WTC11 (cell line): ENCODE data around the gene VIPR2. TPM values are rescaled to one million over a fixed set of nuclear protein-coding genes. Genes with fewer than 3 reads are reported as not detected.
"Not testable (repeated sequence)": the region's sequence is repeated elsewhere in the genome, so short reads cannot be mapped to it uniquely, and the experiment has no call there.

ENCODE experiments used
- ATAC-seq: fragments of 200-7000 bp; cut with Tn5 transposase; 2 replicates; pipeline ENCODE4 v1.10.0; 2021; ENCODE audit warnings: mild to moderate bottlenecking, moderate library complexity
- CTCF ChIA-PET: fragments of 300-600 bp; sonication (Branson Sonifier 250); formaldehyde crosslinking; loops from one replicate; lab custom pipeline; 2021; ENCODE audit warnings: antibody characterized with exemption; lab: Charles Lee
- POLR2A ChIA-PET: fragments of 350-600 bp; sonication (Branson Sonifier 250); formaldehyde crosslinking; loops from one replicate; lab custom pipeline; 2021; ENCODE audit warnings: antibody characterized with exemption; lab: Charles Lee
- DNase-seq: peaks from one replicate; pipeline ENCODE4 v3.0.0; 2021; ENCODE audit warnings: low spot score
- H3K27ac Mint-ChIP-seq: 2 replicates; pipeline ENCODE4 v1.8.0; 2021; ENCODE audit warnings: mixed read lengths
- H3K27me3 Mint-ChIP-seq: 2 replicates; pipeline ENCODE4 v1.8.0; 2021; ENCODE audit warnings: low read depth, mild to moderate bottlenecking, moderate library complexity, mixed read lengths
- H3K36me3 Mint-ChIP-seq: 2 replicates; pipeline ENCODE4 v1.8.0; 2021; ENCODE audit warnings: mixed read lengths
- H3K4me1 Mint-ChIP-seq: 2 replicates; pipeline ENCODE4 v1.8.0; 2022; ENCODE audit warnings: mixed read lengths
- H3K4me3 Mint-ChIP-seq: 2 replicates; pipeline ENCODE4 v1.8.0; 2021; ENCODE audit warnings: mild to moderate bottlenecking, moderate library complexity, mixed read lengths
- H3K9me3 Mint-ChIP-seq: 2 replicates; pipeline ENCODE4 v1.8.0; 2021; ENCODE audit warnings: mixed read lengths
- CBFB ChIP-seq: sonication (generic); formaldehyde crosslinking; IDR thresholded peaks from 2 replicates; pipeline ENCODE4 v1.8.1; 2022; ENCODE audit warnings: mild to moderate bottlenecking, low read depth, missing genetic modification reagents
- FOXP1 ChIP-seq: sonication (generic); formaldehyde crosslinking; IDR thresholded peaks from 2 replicates; pipeline ENCODE4 v1.8.0; 2022; ENCODE audit warnings: missing genetic modification reagents, mild to moderate bottlenecking, moderate library complexity, borderline replicate concordance
- GABPB1 ChIP-seq: sonication (generic); formaldehyde crosslinking; IDR thresholded peaks from 2 replicates; pipeline ENCODE4 v1.8.1; 2023; ENCODE audit warnings: mild to moderate bottlenecking, missing genetic modification reagents
- JAZF1 ChIP-seq: fragments of 250-450 bp; sonication (Bioruptor Pico); IDR thresholded peaks from 2 replicates; pipeline ENCODE4 v1.9.0; 2021; ENCODE audit warnings: moderate library complexity, mild to moderate bottlenecking, inconsistent platforms
- NR1H2 ChIP-seq: sonication (generic); formaldehyde crosslinking; IDR thresholded peaks from 2 replicates; pipeline ENCODE4 v1.9.0; 2021; ENCODE audit warnings: mild to moderate bottlenecking, moderate library complexity, missing genetic modification reagents
- RORB ChIP-seq: fragments of 250-450 bp; sonication (Bioruptor Pico); IDR thresholded peaks from 2 replicates; pipeline ENCODE4 v1.9.0; 2021; ENCODE audit warnings: mild to moderate bottlenecking
- ZNF138 ChIP-seq: sonication (generic); formaldehyde crosslinking; conservative IDR thresholded peaks from 2 replicates; pipeline ENCODE4 v1.8.1; 2022; ENCODE audit warnings: mild to moderate bottlenecking, moderate library complexity, missing genetic modification reagents
- ZNF423 ChIP-seq: fragments of 250-450 bp; sonication (Bioruptor Pico); IDR thresholded peaks from 2 replicates; pipeline ENCODE4 v2.1.2; 2022; ENCODE audit warnings: mild to moderate bottlenecking, moderate library complexity
- ZNF671 ChIP-seq: fragments of 250-450 bp; sonication (Bioruptor Pico); IDR thresholded peaks from 2 replicates; pipeline ENCODE4 v1.8.0; 2021; ENCODE audit warnings: mild to moderate bottlenecking
- total RNA-seq: library from RNA; stranded (reverse); gene quantifications from 3 replicates; pipeline ENCODE4 v1.2.3, GENCODE V29; 2021
- TF ChIP-seq, protein P1 (sequence below): sonication (generic); formaldehyde crosslinking; conservative IDR thresholded peaks from 2 replicates; pipeline ENCODE4 v1.8.1; 2023; ENCODE audit warnings: mild to moderate bottlenecking, low read depth, missing genetic modification reagents, moderate library complexity
- TF ChIP-seq, protein P2 (sequence below): sonication (generic); formaldehyde crosslinking; IDR thresholded peaks from 2 replicates; pipeline ENCODE4 v1.8.1; 2023; ENCODE audit warnings: mild to moderate bottlenecking, moderate library complexity, missing genetic modification reagents
- TF ChIP-seq, protein P3 (sequence below): fragments of 250-450 bp; sonication (Bioruptor Pico); IDR thresholded peaks from 2 replicates; pipeline ENCODE4 v1.9.0; 2021; ENCODE audit warnings: mild to moderate bottlenecking
- TF ChIP-seq, protein P4 (sequence below): sonication (generic); formaldehyde crosslinking; IDR thresholded peaks from 2 replicates; pipeline ENCODE4 v1.8.1; 2023; ENCODE audit warnings: mild to moderate bottlenecking, missing genetic modification reagents
- TF ChIP-seq, protein P5 (sequence below): fragments of 250-450 bp; sonication (Bioruptor Pico); IDR thresholded peaks from 2 replicates; pipeline ENCODE4 v1.9.0; 2021; ENCODE audit warnings: mild to moderate bottlenecking

Gene VIPR2
- total RNA-seq, 1 experiment from 2014 or later: 7.5 TPM

DNA sequence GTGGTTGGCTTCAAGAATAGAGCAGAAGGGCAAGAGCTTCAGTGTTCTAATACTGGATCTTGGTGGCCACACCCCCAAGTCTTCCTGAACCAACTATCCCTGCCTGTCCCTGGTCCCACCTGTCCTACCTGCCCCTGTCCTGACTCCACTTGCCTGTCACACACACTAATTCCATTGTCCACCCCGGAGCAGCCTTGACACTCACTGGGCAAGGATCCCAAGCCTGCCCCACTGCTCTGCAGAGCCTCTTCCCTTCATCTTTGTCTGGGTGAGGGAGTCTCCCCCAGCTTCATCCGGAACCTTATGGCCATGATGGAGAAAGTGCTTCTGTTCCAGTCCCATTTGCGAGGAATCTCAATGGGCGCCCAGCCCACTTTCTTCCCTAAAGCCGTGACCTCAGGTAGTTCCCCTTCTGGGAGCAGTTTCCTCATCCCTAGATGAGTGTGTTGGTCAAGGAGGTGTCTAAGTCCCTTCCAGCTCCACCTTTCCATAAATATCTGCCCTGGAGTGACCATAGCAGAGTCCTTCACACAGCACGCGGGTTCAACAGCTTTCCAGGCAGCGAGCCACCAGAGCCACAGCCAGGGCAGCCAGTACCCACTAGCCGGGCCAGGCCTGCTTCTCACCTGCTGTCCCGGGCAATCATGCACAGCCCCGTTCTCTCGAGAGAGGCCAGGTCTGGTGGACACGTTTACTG, 61.5 kb downstream of the VIPR2 start:
- ATAC-seq (no peak), DNase-seq (no peak)
- H3K27me3 Mint-ChIP-seq: no peaks in the 10 kb centered on the region
- H3K4me1 Mint-ChIP-seq: no peaks in the 10 kb centered on the region
- no peak overlapping the region for H3K27ac Mint-ChIP-seq
- no peak overlapping the region for H3K4me3 Mint-ChIP-seq
- TF ChIP-seq FOXP1 (no peak), ZNF671 (CRISPR knock-in tag) (no peak), CBFB (CRISPR knock-in tag) (no peak), NR1H2 (CRISPR knock-in tag) (no peak), ZNF138 (CRISPR knock-in tag) (no peak), GABPB1 (CRISPR knock-in tag) (no peak), JAZF1 (CRISPR knock-in tag) (no peak), ZNF423 (no peak), RORB (CRISPR knock-in tag) (no peak)
- TF ChIP-seq, protein P1, sequence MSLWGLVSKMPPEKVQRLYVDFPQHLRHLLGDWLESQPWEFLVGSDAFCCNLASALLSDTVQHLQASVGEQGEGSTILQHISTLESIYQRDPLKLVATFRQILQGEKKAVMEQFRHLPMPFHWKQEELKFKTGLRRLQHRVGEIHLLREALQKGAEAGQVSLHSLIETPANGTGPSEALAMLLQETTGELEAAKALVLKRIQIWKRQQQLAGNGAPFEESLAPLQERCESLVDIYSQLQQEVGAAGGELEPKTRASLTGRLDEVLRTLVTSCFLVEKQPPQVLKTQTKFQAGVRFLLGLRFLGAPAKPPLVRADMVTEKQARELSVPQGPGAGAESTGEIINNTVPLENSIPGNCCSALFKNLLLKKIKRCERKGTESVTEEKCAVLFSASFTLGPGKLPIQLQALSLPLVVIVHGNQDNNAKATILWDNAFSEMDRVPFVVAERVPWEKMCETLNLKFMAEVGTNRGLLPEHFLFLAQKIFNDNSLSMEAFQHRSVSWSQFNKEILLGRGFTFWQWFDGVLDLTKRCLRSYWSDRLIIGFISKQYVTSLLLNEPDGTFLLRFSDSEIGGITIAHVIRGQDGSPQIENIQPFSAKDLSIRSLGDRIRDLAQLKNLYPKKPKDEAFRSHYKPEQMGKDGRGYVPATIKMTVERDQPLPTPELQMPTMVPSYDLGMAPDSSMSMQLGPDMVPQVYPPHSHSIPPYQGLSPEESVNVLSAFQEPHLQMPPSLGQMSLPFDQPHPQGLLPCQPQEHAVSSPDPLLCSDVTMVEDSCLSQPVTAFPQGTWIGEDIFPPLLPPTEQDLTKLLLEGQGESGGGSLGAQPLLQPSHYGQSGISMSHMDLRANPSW (CRISPR knock-in tag): no peak
- TF ChIP-seq, protein P2, sequence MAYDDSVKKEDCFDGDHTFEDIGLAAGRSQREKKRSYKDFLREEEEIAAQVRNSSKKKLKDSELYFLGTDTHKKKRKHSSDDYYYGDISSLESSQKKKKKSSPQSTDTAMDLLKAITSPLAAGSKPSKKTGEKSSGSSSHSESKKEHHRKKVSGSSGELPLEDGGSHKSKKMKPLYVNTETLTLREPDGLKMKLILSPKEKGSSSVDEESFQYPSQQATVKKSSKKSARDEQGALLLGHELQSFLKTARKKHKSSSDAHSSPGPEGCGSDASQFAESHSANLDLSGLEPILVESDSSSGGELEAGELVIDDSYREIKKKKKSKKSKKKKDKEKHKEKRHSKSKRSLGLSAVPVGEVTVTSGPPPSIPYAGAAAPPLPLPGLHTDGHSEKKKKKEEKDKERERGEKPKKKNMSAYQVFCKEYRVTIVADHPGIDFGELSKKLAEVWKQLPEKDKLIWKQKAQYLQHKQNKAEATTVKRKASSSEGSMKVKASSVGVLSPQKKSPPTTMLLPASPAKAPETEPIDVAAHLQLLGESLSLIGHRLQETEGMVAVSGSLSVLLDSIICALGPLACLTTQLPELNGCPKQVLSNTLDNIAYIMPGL: no peak
- TF ChIP-seq, protein P3, sequence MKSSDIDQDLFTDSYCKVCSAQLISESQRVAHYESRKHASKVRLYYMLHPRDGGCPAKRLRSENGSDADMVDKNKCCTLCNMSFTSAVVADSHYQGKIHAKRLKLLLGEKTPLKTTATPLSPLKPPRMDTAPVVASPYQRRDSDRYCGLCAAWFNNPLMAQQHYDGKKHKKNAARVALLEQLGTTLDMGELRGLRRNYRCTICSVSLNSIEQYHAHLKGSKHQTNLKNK (CRISPR knock-in tag): no peak
- TF ChIP-seq, protein P4, sequence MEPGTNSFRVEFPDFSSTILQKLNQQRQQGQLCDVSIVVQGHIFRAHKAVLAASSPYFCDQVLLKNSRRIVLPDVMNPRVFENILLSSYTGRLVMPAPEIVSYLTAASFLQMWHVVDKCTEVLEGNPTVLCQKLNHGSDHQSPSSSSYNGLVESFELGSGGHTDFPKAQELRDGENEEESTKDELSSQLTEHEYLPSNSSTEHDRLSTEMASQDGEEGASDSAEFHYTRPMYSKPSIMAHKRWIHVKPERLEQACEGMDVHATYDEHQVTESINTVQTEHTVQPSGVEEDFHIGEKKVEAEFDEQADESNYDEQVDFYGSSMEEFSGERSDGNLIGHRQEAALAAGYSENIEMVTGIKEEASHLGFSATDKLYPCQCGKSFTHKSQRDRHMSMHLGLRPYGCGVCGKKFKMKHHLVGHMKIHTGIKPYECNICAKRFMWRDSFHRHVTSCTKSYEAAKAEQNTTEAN: no peak
- TF ChIP-seq, protein P5, sequence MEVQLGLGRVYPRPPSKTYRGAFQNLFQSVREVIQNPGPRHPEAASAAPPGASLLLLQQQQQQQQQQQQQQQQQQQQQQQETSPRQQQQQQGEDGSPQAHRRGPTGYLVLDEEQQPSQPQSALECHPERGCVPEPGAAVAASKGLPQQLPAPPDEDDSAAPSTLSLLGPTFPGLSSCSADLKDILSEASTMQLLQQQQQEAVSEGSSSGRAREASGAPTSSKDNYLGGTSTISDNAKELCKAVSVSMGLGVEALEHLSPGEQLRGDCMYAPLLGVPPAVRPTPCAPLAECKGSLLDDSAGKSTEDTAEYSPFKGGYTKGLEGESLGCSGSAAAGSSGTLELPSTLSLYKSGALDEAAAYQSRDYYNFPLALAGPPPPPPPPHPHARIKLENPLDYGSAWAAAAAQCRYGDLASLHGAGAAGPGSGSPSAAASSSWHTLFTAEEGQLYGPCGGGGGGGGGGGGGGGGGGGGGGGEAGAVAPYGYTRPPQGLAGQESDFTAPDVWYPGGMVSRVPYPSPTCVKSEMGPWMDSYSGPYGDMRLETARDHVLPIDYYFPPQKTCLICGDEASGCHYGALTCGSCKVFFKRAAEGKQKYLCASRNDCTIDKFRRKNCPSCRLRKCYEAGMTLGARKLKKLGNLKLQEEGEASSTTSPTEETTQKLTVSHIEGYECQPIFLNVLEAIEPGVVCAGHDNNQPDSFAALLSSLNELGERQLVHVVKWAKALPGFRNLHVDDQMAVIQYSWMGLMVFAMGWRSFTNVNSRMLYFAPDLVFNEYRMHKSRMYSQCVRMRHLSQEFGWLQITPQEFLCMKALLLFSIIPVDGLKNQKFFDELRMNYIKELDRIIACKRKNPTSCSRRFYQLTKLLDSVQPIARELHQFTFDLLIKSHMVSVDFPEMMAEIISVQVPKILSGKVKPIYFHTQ (CRISPR knock-in tag): no peak
- no peaks in the 10 kb centered on the region for H3K9me3 Mint-ChIP-seq
- no peaks in the 10 kb centered on the region for H3K36me3 Mint-ChIP-seq
- CTCF ChIA-PET: interaction anchor here (1.0 kb wide), 1 partner anchor 167 kb away, joined by 3 read pairs; no protein-coding TSS in a partner anchor
- POLR2A ChIA-PET: no interaction called here

DNA sequence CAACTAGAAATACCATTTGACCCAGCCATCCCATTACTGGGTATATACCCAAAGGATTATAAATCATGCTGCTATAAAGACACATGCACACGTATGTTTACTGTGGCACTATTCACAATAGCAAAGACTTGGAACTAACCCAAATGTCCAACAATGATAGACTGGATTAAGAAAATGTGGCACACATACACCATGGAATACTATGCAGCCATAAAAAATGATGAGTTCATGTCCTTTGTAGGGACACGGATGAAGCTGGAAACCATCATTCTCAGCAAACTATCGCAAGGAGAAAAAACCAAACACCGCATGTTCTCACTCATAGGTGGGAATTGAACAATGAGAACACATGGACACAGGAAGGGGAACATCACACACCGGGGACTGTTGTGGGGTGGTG, 62.6 kb downstream of the VIPR2 start:
- ATAC-seq, CTCF ChIA-PET, POLR2A ChIA-PET, H3K4me3 Mint-ChIP-seq, H3K27ac Mint-ChIP-seq, H3K9me3 Mint-ChIP-seq, DNase-seq, H3K27me3 Mint-ChIP-seq, H3K36me3 Mint-ChIP-seq, H3K4me1 Mint-ChIP-seq: not testable (repeated sequence)
